Spleen (tissue), 7 donors: ENCODE results near the gene EGFL8.

Experiments used
- POLR2AphosphoS5 ChIP-seq, 3 donors: sonication (generic); formaldehyde crosslinking; IDR thresholded peaks; one replicate each; pipeline ENCODE4 v1.5.1; 2017; ENCODE audit warnings: antibody characterized with exemption in 3 of 3
- TF ChIP-seq, protein P1 (sequence below), 11 experiments: fragments of 200-600 bp in 7 of 11; fragments of 450-650 bp in 4 of 11; sonication (generic) in 4 of 11; IDR thresholded peaks in 8 of 11; conservative IDR thresholded peaks in 3 of 11; 1 replicate in 7 of 11; 2 replicates in 4 of 11; pipeline versions ENCODE4 v1.4.0 to v1.8.0; 2016 to 2021; ENCODE audit warnings: antibody characterized with exemption in 11 of 11, inconsistent platforms in 4 of 11, mild to moderate bottlenecking in 1 of 11
- donor health status: DM: no; HTN: no; CAD: no; lungs with moderate emphysema.
- donor health status: DM: no; HTN: no; CAD: no.
- donor health status: DM: no; HTN: no; CAD: no.

GRCh38 chr6:32182555-32182981 is 18.2 kb downstream of the EGFL8 start:
- TF ChIP-seq, protein P1, sequence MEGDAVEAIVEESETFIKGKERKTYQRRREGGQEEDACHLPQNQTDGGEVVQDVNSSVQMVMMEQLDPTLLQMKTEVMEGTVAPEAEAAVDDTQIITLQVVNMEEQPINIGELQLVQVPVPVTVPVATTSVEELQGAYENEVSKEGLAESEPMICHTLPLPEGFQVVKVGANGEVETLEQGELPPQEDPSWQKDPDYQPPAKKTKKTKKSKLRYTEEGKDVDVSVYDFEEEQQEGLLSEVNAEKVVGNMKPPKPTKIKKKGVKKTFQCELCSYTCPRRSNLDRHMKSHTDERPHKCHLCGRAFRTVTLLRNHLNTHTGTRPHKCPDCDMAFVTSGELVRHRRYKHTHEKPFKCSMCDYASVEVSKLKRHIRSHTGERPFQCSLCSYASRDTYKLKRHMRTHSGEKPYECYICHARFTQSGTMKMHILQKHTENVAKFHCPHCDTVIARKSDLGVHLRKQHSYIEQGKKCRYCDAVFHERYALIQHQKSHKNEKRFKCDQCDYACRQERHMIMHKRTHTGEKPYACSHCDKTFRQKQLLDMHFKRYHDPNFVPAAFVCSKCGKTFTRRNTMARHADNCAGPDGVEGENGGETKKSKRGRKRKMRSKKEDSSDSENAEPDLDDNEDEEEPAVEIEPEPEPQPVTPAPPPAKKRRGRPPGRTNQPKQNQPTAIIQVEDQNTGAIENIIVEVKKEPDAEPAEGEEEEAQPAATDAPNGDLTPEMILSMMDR (IDR thresholded peaks at IDR 0.05 in 8 of 11, conservative IDR thresholded peaks at IDR 0.05 in 3 of 11), result no peak
- peak in 2 of 3 donors; percentile 48 to 76 for TF ChIP-seq POLR2AphosphoS5 (IDR thresholded peaks at IDR 0.05)
